ENCODE data around the gene ATG12.
"Not testable (repeated sequence)": the region's sequence is repeated elsewhere in the genome, so short reads cannot be mapped to it uniquely, and the experiment has no call there.

ATG12 gene

GRCh38 chr5:115841382-115842088 is at the start of gene ATG12, which contains the start of gene AP3S1:
TSS of gene ATG12 (minus strand) at chr5:115841565. CDS start at chr5:115841552, 13 bp downstream.
TSS of gene AP3S1 (plus strand) at chr5:115841935. CDS start at chr5:115842038, 103 bp downstream.
- peak; percentile 90 to 91 for DNase-seq

GRCh38 chr5:115888027-115888426 is 46.7 kb upstream of the ATG12 start:
- no peak for DNase-seq

GRCh38 chr5:115885208-115885607 is 43.8 kb upstream of the ATG12 start:
- DNase-seq = not testable (repeated sequence)

- no peak for DNase-seq
Measured at GRCh38 chr5:115884704-115885103, 43.3 kb upstream of the ATG12 start.

- not testable (repeated sequence) for DNase-seq
Measured at GRCh38 chr5:115882434-115882833, 41.1 kb upstream of the ATG12 start.

- DNase-seq = not testable (repeated sequence)
Measured at GRCh38 chr5:115877342-115877741, 36.0 kb upstream of the ATG12 start.

GRCh38 chr5:115875447-115875846 is 34.1 kb upstream of the ATG12 start:
- no peak for DNase-seq

GRCh38 chr5:115873392-115873791 is 32.0 kb upstream of the ATG12 start:
- DNase-seq = no peak

GRCh38 chr5:115872447-115872846 is 31.1 kb upstream of the ATG12 start:
- no peak for DNase-seq

- DNase-seq = no peak
Measured at GRCh38 chr5:115869256-115869795, 28.0 kb upstream of the ATG12 start.

GRCh38 chr5:115859378-115859777 is 18.0 kb upstream of the ATG12 start:
- no peak for DNase-seq

- DNase-seq = no peak
Measured at GRCh38 chr5:115858396-115858795, 17.0 kb upstream of the ATG12 start.

- DNase-seq = no peak
Measured at GRCh38 chr5:115857626-115858349, 16.4 kb upstream of the ATG12 start.

GRCh38 chr5:115857057-115857479 is 15.7 kb upstream of the ATG12 start:
- no peak for DNase-seq

GRCh38 chr5:115855959-115856358 is 14.6 kb upstream of the ATG12 start:
- DNase-seq = no peak

GRCh38 chr5:115854139-115854538 is 12.8 kb upstream of the ATG12 start:
- DNase-seq = no peak

- no peak for DNase-seq
Measured at GRCh38 chr5:115850744-115851416, 9.5 kb upstream of the ATG12 start.

GRCh38 chr5:115849258-115849798 is 8.0 kb upstream of the ATG12 start:
- DNase-seq = no peak

GRCh38 chr5:115847290-115847689 is 5.9 kb upstream of the ATG12 start:
- no peak for DNase-seq

- no peak for DNase-seq
Measured at GRCh38 chr5:115844321-115844817, 3.0 kb upstream of the ATG12 start.

GRCh38 chr5:115843444-115844130 is 2.2 kb upstream of the ATG12 start:
- DNase-seq = no peak

GRCh38 chr5:115842952-115843351 is 1.6 kb upstream of the ATG12 start:
- DNase-seq = no peak
